ENCODE data around the gene PRSS50.
"Not testable (repeated sequence)": the region's sequence is repeated elsewhere in the genome, so short reads cannot be mapped to it uniquely, and the experiment has no call there.

PRSS50 gene

GRCh38 chr3:46717447-46718231 is at the start of gene PRSS50:
Gene PRSS50, minus strand, starts transcription at chr3:46717869. Its CDS starts 45 bp downstream, at chr3:46717824.
- DNase-seq: no peak

GRCh38 chr3:46764206-46764605 is 46.5 kb upstream of the PRSS50 start:
- DNase-seq: no peak

GRCh38 chr3:46763178-46763577 is 45.5 kb upstream of the PRSS50 start:
- DNase-seq: no peak

- DNase-seq: no peak
Measured at GRCh38 chr3:46759239-46760167, 41.8 kb upstream of the PRSS50 start.

- DNase-seq: no peak
Measured at GRCh38 chr3:46756642-46757041, 39.0 kb upstream of the PRSS50 start.

GRCh38 chr3:46755646-46756045 is 38.0 kb upstream of the PRSS50 start:
- no peak for DNase-seq

- not testable (repeated sequence) for DNase-seq
Measured at GRCh38 chr3:46753127-46753526, 35.5 kb upstream of the PRSS50 start.

GRCh38 chr3:46750555-46751038 is 32.9 kb upstream of the PRSS50 start:
- no peak for DNase-seq

GRCh38 chr3:46749129-46749528 is 31.5 kb upstream of the PRSS50 start:
- DNase-seq: no peak

- no peak for DNase-seq
Measured at GRCh38 chr3:46748170-46748569, 30.5 kb upstream of the PRSS50 start.

- no peak for DNase-seq
Measured at GRCh38 chr3:46746711-46747110, 29.0 kb upstream of the PRSS50 start.

GRCh38 chr3:46742992-46743585 is 25.4 kb upstream of the PRSS50 start:
- DNase-seq: no peak

- not testable (repeated sequence) for DNase-seq
Measured at GRCh38 chr3:46739565-46739964, 21.9 kb upstream of the PRSS50 start.

- DNase-seq: peak in 1 of 2 experiments; percentile 32
Measured at GRCh38 chr3:46737329-46737731, 19.7 kb upstream of the PRSS50 start.

- DNase-seq: no peak
Measured at GRCh38 chr3:46736006-46736872, 18.6 kb upstream of the PRSS50 start.

- no peak for DNase-seq
Measured at GRCh38 chr3:46734773-46735172, 17.1 kb upstream of the PRSS50 start.

GRCh38 chr3:46733026-46733800 is 15.5 kb upstream of the PRSS50 start:
- no peak for DNase-seq

GRCh38 chr3:46731795-46732194 is 14.1 kb upstream of the PRSS50 start:
- DNase-seq: no peak

GRCh38 chr3:46730819-46731218 is 13.2 kb upstream of the PRSS50 start:
- no peak for DNase-seq

GRCh38 chr3:46729038-46729437 is 11.4 kb upstream of the PRSS50 start:
- no peak for DNase-seq

- no peak for DNase-seq
Measured at GRCh38 chr3:46725621-46726314, 8.1 kb upstream of the PRSS50 start.

All from NCI-H2081 (cell line).